Memory B cell (primary cell): ENCODE data around the gene WDR38.

Experiments
- ATAC-seq: fragments of 150-1000 bp; cut with Tn5 transposase; 2 replicates; pipeline ENCODE4 v1.10.0; 2021; ENCODE audit warnings: low read depth, mild to moderate bottlenecking, moderate library complexity
- DNase-seq, 2 donors: peaks; one replicate each; pipeline ENCODE4 v3.0.0; 2022; ENCODE audit warnings: low spot score in 2 of 2
- H3K27ac Mint-ChIP-seq: one replicate; pipeline ENCODE4 v1.8.0; 2022; ENCODE audit warnings: mild to moderate bottlenecking, moderate library complexity, mixed read lengths
- H3K27me3 Mint-ChIP-seq: one replicate; pipeline ENCODE4 v1.8.0; 2022; ENCODE audit warnings: mixed read lengths
- H3K36me3 Mint-ChIP-seq: one replicate; pipeline ENCODE4 v1.8.0; 2022; ENCODE audit warnings: mild to moderate bottlenecking, mixed read lengths
- H3K4me1 Mint-ChIP-seq: one replicate; pipeline ENCODE4 v1.8.0; 2022; ENCODE audit warnings: mixed read lengths
- H3K4me3 Mint-ChIP-seq: one replicate; pipeline ENCODE4 v1.8.0; 2022; ENCODE audit warnings: mild to moderate bottlenecking, moderate library complexity, mixed read lengths
- H3K9me3 Mint-ChIP-seq: one replicate; pipeline ENCODE4 v1.8.0; 2022; ENCODE audit warnings: mixed read lengths

Gene WDR38

GRCh38 chr9:124877021-124877782 lies 23.9 kb downstream of the WDR38 start:
- DNase-seq, result no peak
- H3K27me3 Mint-ChIP-seq, result no peaks in the 10 kb centered on the region
- no peak overlapping the region for H3K4me3 Mint-ChIP-seq
- ATAC-seq, result no peak
- peaks cover 18% of the 10 kb centered on the region for H3K4me1 Mint-ChIP-seq
- no peaks in the 10 kb centered on the region for H3K9me3 Mint-ChIP-seq
- H3K36me3 Mint-ChIP-seq, result peaks cover 19% of the 10 kb centered on the region
- peak overlapping the region; percentile 6 for H3K27ac Mint-ChIP-seq

GRCh38 chr9:124878021-124878420 lies 24.8 kb downstream of the WDR38 start:
- Mint-ChIP-seq H3K27me3 (no peaks in the 10 kb centered on the region), H3K4me1 (peaks cover 11% of the 10 kb centered on the region), H3K9me3 (no peaks in the 10 kb centered on the region), H3K36me3 (peaks cover 17% of the 10 kb centered on the region), H3K4me3 (no peak overlapping the region), H3K27ac (peak overlapping the region; percentile 28)
- DNase-seq, result no peak
- no peak for ATAC-seq

- peaks cover 6% of the 10 kb centered on the region for H3K4me1 Mint-ChIP-seq
- ATAC-seq, result no peak
- no peaks in the 10 kb centered on the region for H3K9me3 Mint-ChIP-seq
- peak overlapping the region; percentile 28 for H3K27ac Mint-ChIP-seq
- peaks cover 16% of the 10 kb centered on the region for H3K36me3 Mint-ChIP-seq
- DNase-seq, result no peak
- no peaks in the 10 kb centered on the region for H3K27me3 Mint-ChIP-seq
- H3K4me3 Mint-ChIP-seq, result no peak overlapping the region
Observed at GRCh38 chr9:124878518-124878917, 25.3 kb downstream of the WDR38 start.

- ATAC-seq (no peak), DNase-seq (no peak)
- H3K36me3 Mint-ChIP-seq, result peaks cover 18% of the 10 kb centered on the region
- H3K27me3 Mint-ChIP-seq, result no peaks in the 10 kb centered on the region
- H3K27ac Mint-ChIP-seq, result peak overlapping the region; percentile 28
- H3K4me1 Mint-ChIP-seq, result peaks cover 6% of the 10 kb centered on the region
- no peaks in the 10 kb centered on the region for H3K9me3 Mint-ChIP-seq
- no peak overlapping the region for H3K4me3 Mint-ChIP-seq
Observed at GRCh38 chr9:124879226-124879625, 26.0 kb downstream of the WDR38 start.

GRCh38 chr9:124880501-124880900 lies 27.2 kb downstream of the WDR38 start:
- DNase-seq (no peak), ATAC-seq (peak; percentile 70)
- Mint-ChIP-seq H3K27me3 (no peaks in the 10 kb centered on the region), H3K9me3 (no peaks in the 10 kb centered on the region), H3K36me3 (peaks cover 16% of the 10 kb centered on the region), H3K4me1 (peaks cover 6% of the 10 kb centered on the region), H3K4me3 (no peak overlapping the region), H3K27ac (no peak overlapping the region)

- DNase-seq, result no peak
- H3K9me3 Mint-ChIP-seq, result no peaks in the 10 kb centered on the region
- peaks cover 21% of the 10 kb centered on the region for H3K36me3 Mint-ChIP-seq
- no peak overlapping the region for H3K4me3 Mint-ChIP-seq
- no peak overlapping the region for H3K27ac Mint-ChIP-seq
- no peaks in the 10 kb centered on the region for H3K27me3 Mint-ChIP-seq
- no peak for ATAC-seq
- H3K4me1 Mint-ChIP-seq, result peaks cover 6% of the 10 kb centered on the region
Observed at GRCh38 chr9:124881138-124881743, 28.0 kb downstream of the WDR38 start.

GRCh38 chr9:124882231-124882630 lies 29.0 kb downstream of the WDR38 start:
- H3K27me3 Mint-ChIP-seq, result no peaks in the 10 kb centered on the region
- no peaks in the 10 kb centered on the region for H3K9me3 Mint-ChIP-seq
- H3K27ac Mint-ChIP-seq, result no peak overlapping the region
- no peak overlapping the region for H3K4me3 Mint-ChIP-seq
- ATAC-seq (no peak), DNase-seq (no peak)
- peaks cover 3% of the 10 kb centered on the region for H3K4me1 Mint-ChIP-seq
- peaks cover 22% of the 10 kb centered on the region for H3K36me3 Mint-ChIP-seq

GRCh38 chr9:124884376-124884775 lies 31.1 kb downstream of the WDR38 start:
- Mint-ChIP-seq H3K36me3 (peaks cover 23% of the 10 kb centered on the region), H3K4me3 (no peak overlapping the region), H3K27ac (no peak overlapping the region), H3K27me3 (no peaks in the 10 kb centered on the region), H3K4me1 (peaks cover 3% of the 10 kb centered on the region), H3K9me3 (no peaks in the 10 kb centered on the region)
- DNase-seq (no peak), ATAC-seq (no peak)

- ATAC-seq (no peak), DNase-seq (no peak)
- Mint-ChIP-seq H3K36me3 (peaks cover 31% of the 10 kb centered on the region), H3K4me1 (no peaks in the 10 kb centered on the region), H3K27me3 (no peaks in the 10 kb centered on the region), H3K9me3 (no peaks in the 10 kb centered on the region), H3K27ac (no peak overlapping the region), H3K4me3 (no peak overlapping the region)
Observed at GRCh38 chr9:124885551-124885950, 32.3 kb downstream of the WDR38 start.

GRCh38 chr9:124886461-124886860 lies 33.2 kb downstream of the WDR38 start:
- no peaks in the 10 kb centered on the region for H3K4me1 Mint-ChIP-seq
- H3K9me3 Mint-ChIP-seq, result no peaks in the 10 kb centered on the region
- peaks cover 32% of the 10 kb centered on the region for H3K36me3 Mint-ChIP-seq
- no peak overlapping the region for H3K27ac Mint-ChIP-seq
- no peaks in the 10 kb centered on the region for H3K27me3 Mint-ChIP-seq
- DNase-seq, result no peak
- no peak overlapping the region for H3K4me3 Mint-ChIP-seq
- no peak for ATAC-seq

GRCh38 chr9:124886866-124887492 lies 33.7 kb downstream of the WDR38 start:
- Mint-ChIP-seq H3K27ac (no peak overlapping the region), H3K27me3 (no peaks in the 10 kb centered on the region), H3K9me3 (no peaks in the 10 kb centered on the region), H3K36me3 (peaks cover 31% of the 10 kb centered on the region), H3K4me1 (no peaks in the 10 kb centered on the region), H3K4me3 (no peak overlapping the region)
- ATAC-seq (no peak), DNase-seq (no peak)

GRCh38 chr9:124887832-124888231 lies 34.6 kb downstream of the WDR38 start:
- Mint-ChIP-seq H3K4me1 (no peaks in the 10 kb centered on the region), H3K36me3 (peaks cover 31% of the 10 kb centered on the region), H3K9me3 (no peaks in the 10 kb centered on the region), H3K4me3 (no peak overlapping the region), H3K27ac (no peak overlapping the region), H3K27me3 (no peaks in the 10 kb centered on the region)
- DNase-seq, result no peak
- no peak for ATAC-seq

- ATAC-seq (no peak), DNase-seq (no peak)
- Mint-ChIP-seq H3K27ac (no peak overlapping the region), H3K4me3 (no peak overlapping the region), H3K27me3 (no peaks in the 10 kb centered on the region), H3K36me3 (peaks cover 32% of the 10 kb centered on the region), H3K9me3 (no peaks in the 10 kb centered on the region), H3K4me1 (no peaks in the 10 kb centered on the region)
Observed at GRCh38 chr9:124889006-124889405, 35.7 kb downstream of the WDR38 start.

- Mint-ChIP-seq H3K9me3 (no peaks in the 10 kb centered on the region), H3K27ac (no peak overlapping the region), H3K4me1 (peaks cover 5% of the 10 kb centered on the region), H3K27me3 (no peaks in the 10 kb centered on the region), H3K4me3 (no peak overlapping the region), H3K36me3 (peaks cover 35% of the 10 kb centered on the region)
- no peak for ATAC-seq
- no peak for DNase-seq
Observed at GRCh38 chr9:124890179-124890578, 36.9 kb downstream of the WDR38 start.
